RWPE2 (cell line): Measurements from ENCODE around the gene KCNAB1.

Experiments used
- ATAC-seq: fragments of 200-7000 bp; cut with Tn5 transposase; 3 replicates; pipeline ENCODE4 v1.9.1; 2021; ENCODE audit warnings: low read depth
- DNase-seq: peaks from one replicate; pipeline ENCODE4 v3.0.0-alpha.2; 2020; ENCODE audit warnings: low spot score
- H3K27ac ChIP-seq: fragments of 450-650 bp; 2 replicates; pipeline ENCODE4 v1.5.1; 2017; ENCODE audit warnings: mild to moderate bottlenecking; ENCODE audit not compliant: poor library complexity, severe bottlenecking
- H3K27me3 ChIP-seq: fragments of 250-450 bp; sonication (Bioruptor Pico); 2 replicates; pipeline ENCODE4 v1.5.1; 2021; ENCODE audit warnings: mild to moderate bottlenecking, moderate library complexity; ENCODE audit not compliant: insufficient read depth, poor library complexity, severe bottlenecking
- H3K36me3 ChIP-seq: fragments of 250-450 bp; sonication (Bioruptor Pico); 2 replicates; pipeline ENCODE4 v1.5.1; 2020; ENCODE audit warnings: low read depth, mild to moderate bottlenecking, moderate library complexity
- H3K4me1 ChIP-seq: fragments of 250-450 bp; sonication (Bioruptor Pico); 2 replicates; pipeline ENCODE4 v1.5.1; 2021; ENCODE audit warnings: mild to moderate bottlenecking, moderate library complexity; ENCODE audit not compliant: insufficient read depth, poor library complexity, severe bottlenecking
- H3K4me3 ChIP-seq: fragments of 250-450 bp; sonication (Bioruptor Pico); 2 replicates; pipeline ENCODE4 v1.5.1; 2021; ENCODE audit warnings: mild to moderate bottlenecking, moderate library complexity; ENCODE audit not compliant: severe bottlenecking
- H3K9me3 ChIP-seq: fragments of 250-450 bp; sonication (Bioruptor Pico); 2 replicates; pipeline ENCODE4 v1.5.1; 2021; ENCODE audit warnings: mild to moderate bottlenecking, moderate library complexity; ENCODE audit not compliant: severe bottlenecking
- CTCF ChIP-seq: fragments of 450-650 bp; IDR thresholded peaks from one replicate; pipeline ENCODE4 v1.5.1; 2017; ENCODE audit warnings: mild to moderate bottlenecking, moderate library complexity; ENCODE audit not compliant: poor library complexity, severe bottlenecking

Gene KCNAB1

GRCh38 chr3:156106721-156107373 is 13.5 kb upstream of the KCNAB1 start:
- DNase-seq = no peak

GRCh38 chr3:156107504-156107903 is 12.9 kb upstream of the KCNAB1 start:
- no peaks in the 10 kb centered on the region for H3K36me3 ChIP-seq
- H3K4me1 ChIP-seq = no peaks in the 10 kb centered on the region
- no peaks in the 10 kb centered on the region for H3K27me3 ChIP-seq
- H3K4me3 ChIP-seq = no peak overlapping the region
- ATAC-seq (no peak), DNase-seq (no peak)
- H3K9me3 ChIP-seq = no peaks in the 10 kb centered on the region
- no peak overlapping the region for H3K27ac ChIP-seq
- TF ChIP-seq CTCF = no peak

More at GRCh38 chr3:156106721-156107373, 13.5 kb upstream of the KCNAB1 start:
- Histone ChIP-seq H3K27ac (no peak overlapping the region), H3K4me1 (no peaks in the 10 kb centered on the region), H3K36me3 (no peaks in the 10 kb centered on the region), H3K27me3 (no peaks in the 10 kb centered on the region), H3K9me3 (no peaks in the 10 kb centered on the region), H3K4me3 (no peak overlapping the region)
- ATAC-seq = no peak; the same call in 2 of the 3 replicates
- TF ChIP-seq CTCF = no peak

- DNase-seq (no peak), ATAC-seq (no peak)
- Histone ChIP-seq H3K4me1 (no peaks in the 10 kb centered on the region), H3K4me3 (no peak overlapping the region), H3K27ac (no peak overlapping the region), H3K36me3 (no peaks in the 10 kb centered on the region), H3K27me3 (no peaks in the 10 kb centered on the region), H3K9me3 (no peaks in the 10 kb centered on the region)
- no peak for TF ChIP-seq CTCF
These were observed 11.8 kb upstream of the KCNAB1 start for GRCh38 chr3:156108616-156109015.

GRCh38 chr3:156109989-156110388 is 10.4 kb upstream of the KCNAB1 start:
- no peak for DNase-seq
- TF ChIP-seq CTCF = no peak

GRCh38 chr3:156126467-156126866 is 6.1 kb downstream of the KCNAB1 start:
- ATAC-seq = no peak
- Histone ChIP-seq H3K27me3 (peaks cover 7% of the 10 kb centered on the region), H3K27ac (no peak overlapping the region)

More at GRCh38 chr3:156109989-156110388, 10.4 kb upstream of the KCNAB1 start:
- Histone ChIP-seq H3K4me3 (no peak overlapping the region), H3K4me1 (no peaks in the 10 kb centered on the region), H3K36me3 (no peaks in the 10 kb centered on the region), H3K9me3 (no peaks in the 10 kb centered on the region), H3K27me3 (no peaks in the 10 kb centered on the region), H3K27ac (no peak overlapping the region)
- ATAC-seq = no peak

More at GRCh38 chr3:156126467-156126866, 6.1 kb downstream of the KCNAB1 start:
- Histone ChIP-seq H3K36me3 (no peaks in the 10 kb centered on the region), H3K4me3 (no peak overlapping the region), H3K4me1 (no peaks in the 10 kb centered on the region), H3K9me3 (no peaks in the 10 kb centered on the region)
- TF ChIP-seq CTCF = no peak
- no peak for DNase-seq
